Suprapubic skin (tissue), 3 donors: Measurements from ENCODE around the gene RIMBP2.

Source experiments
- CTCF ChIP-seq, 2 donors: fragments of 200-600 bp in 1 of 2; fragments of 450-650 bp in 1 of 2; sonication (generic) in 1 of 2; IDR thresholded peaks; one replicate each; pipeline ENCODE4 v1.5.1; 2016 to 2019; ENCODE audit warnings: antibody characterized with exemption in 2 of 2, mild to moderate bottlenecking in 1 of 2, moderate library complexity in 1 of 2
- POLR2A ChIP-seq, 2 donors: fragments of 450-650 bp; IDR thresholded peaks; one replicate each; pipeline ENCODE4 v1.6.1; 2017; ENCODE audit warnings: antibody characterized with exemption in 2 of 2, mild to moderate bottlenecking in 2 of 2, moderate library complexity in 2 of 2

- TF ChIP-seq CTCF (IDR thresholded peaks at IDR 0.05) (no peak), POLR2A (IDR thresholded peaks at IDR 0.05) (no peak)
Observed at GRCh38 chr12:130713581-130713991, 2.5 kb downstream of the RIMBP2 start.
